Colon (tissue), 2 donors: ENCODE data around the gene ZNF106.

Experiments
- FAIRE-seq: peaks from 2 replicates; lab custom pipeline; 2012; peaks lifted over from hg19 to GRCh38; lab: Jason Lieb, UNC
- donor health status: control.
- donor health status: control.

ZNF106 gene

GRCh38 chr15:42490671-42491538 lies at the start of gene ZNF106:
TSS of gene ZNF106 (minus strand) at chr15:42491141. CDS start at chr15:42472289, 18,852 bp downstream.
- FAIRE-seq, result no peak

DNA sequence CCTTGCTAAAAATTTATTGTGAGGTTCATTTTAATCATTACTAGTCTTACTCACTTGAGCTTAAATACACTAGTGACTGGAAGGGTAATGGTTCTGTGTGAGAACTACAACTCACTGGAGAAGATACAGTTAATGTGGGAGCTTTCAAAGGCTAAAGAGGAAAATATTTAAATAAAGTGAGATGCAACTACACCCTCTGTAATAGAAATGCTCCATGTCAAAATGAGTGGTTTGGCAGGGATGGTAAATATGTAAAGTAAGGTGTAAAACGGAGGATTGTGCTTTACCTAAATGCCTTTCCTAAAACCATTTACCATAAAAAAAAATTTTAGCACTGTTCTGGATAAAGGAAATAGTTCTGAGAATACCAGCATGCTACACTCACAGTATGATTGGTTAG lies 42.3 kb upstream of the ZNF106 start:
- no peak for FAIRE-seq

DNA sequence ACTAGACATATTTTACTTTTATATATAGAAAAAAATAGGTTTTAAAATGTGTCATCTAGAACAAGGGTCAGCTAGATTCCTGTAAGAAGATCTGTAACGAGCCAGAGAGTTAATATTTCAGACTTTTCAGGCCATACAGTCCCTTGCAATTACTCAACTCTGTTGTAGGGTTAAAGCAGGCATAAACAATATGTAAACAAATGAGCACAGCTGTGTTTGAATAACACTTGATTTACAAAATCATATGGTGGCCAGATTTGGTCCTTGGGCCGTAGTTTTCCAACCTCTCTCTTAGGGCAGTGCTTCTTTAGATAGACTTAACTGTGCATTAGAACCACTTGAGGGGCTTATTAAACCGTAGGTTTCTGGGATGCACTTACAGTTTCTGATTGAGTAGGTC lies 38.0 kb upstream of the ZNF106 start:
- no peak for FAIRE-seq

DNA sequence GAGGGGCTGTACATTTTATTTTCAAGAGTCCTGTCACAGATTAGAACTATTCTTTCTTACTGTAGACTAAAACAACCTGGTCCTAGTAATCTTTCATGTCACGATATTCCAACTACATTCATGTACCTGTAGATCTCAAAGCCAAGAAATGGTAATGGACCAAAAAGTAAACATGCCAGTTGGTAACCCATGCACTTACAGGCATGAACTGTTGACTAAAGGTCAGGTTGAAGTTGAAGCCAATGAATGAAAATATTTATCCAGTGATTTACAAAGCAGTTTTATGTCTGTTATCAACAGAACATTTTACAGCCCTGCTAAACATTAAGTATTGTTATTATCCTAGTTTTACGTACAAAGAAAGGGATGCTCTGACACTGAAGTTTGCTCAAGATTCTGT lies 32.4 kb upstream of the ZNF106 start:
- FAIRE-seq, result no peak

- no peak for FAIRE-seq
These were observed 20.1 kb upstream of the ZNF106 start for GRCh38 chr15:42511007-42511391.

DNA sequence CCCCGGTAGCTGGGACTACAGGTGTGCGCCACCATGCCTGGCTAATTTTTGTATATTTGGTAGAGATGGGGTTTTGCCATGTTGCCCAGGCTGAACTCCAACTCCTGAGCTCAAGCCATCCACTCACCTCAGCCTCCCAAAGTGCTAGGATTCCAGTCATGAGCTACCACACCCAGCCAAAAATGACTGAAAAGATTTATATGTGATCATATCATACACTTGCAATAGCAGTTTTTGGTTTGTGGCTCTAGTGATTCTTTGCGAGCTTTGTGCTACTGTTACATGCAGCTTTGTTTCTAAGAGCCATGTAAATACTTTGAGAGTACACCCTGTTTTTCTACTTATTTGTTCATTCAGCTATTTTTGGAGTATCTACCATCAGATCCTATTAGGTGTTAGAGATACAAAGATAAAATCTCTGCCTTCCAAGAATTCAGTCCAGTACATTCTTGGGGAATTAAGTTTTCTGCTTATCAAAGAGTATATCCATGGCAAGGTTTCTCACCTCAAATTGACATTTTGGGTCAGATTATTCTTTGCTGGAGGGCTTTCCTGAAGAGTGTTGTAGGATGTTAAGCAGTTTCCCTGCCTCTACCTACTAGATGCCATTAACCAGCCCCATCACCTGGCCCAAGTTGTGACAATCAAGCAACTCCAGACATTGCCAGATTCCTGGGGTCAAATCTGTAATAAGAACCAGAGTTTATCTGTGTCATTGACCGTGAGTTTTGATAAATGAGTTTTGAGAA lies 19.5 kb upstream of the ZNF106 start:
- FAIRE-seq, result no peak

GRCh38 chr15:42508263-42508690 lies 17.3 kb upstream of the ZNF106 start:
- no peak for FAIRE-seq

GRCh38 chr15:42507514-42507913 lies 16.6 kb upstream of the ZNF106 start:
- no peak for FAIRE-seq

DNA sequence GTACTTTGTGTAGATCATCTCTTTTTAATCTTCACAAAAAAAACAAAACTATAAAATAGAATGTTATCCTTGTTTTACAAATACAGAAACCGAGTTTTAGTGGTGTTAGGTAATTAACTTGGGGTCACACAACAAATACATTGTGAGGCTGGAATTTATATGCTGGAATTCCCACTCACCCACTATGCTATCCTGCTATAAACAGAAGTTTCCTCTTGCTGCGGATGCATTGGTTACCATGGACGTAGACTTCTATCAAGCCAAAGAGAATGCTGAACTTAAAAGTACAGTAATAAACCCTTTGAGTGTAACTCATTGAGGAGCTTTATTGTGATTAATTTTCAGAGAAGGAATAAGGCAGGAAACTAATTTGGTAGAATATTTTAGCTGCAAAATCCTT lies 13.7 kb upstream of the ZNF106 start:
- FAIRE-seq, result no peak

GRCh38 chr15:42503825-42504224 lies 12.9 kb upstream of the ZNF106 start:
- no peak for FAIRE-seq

GRCh38 chr15:42502477-42502876 lies 11.5 kb upstream of the ZNF106 start:
- FAIRE-seq, result no peak

DNA sequence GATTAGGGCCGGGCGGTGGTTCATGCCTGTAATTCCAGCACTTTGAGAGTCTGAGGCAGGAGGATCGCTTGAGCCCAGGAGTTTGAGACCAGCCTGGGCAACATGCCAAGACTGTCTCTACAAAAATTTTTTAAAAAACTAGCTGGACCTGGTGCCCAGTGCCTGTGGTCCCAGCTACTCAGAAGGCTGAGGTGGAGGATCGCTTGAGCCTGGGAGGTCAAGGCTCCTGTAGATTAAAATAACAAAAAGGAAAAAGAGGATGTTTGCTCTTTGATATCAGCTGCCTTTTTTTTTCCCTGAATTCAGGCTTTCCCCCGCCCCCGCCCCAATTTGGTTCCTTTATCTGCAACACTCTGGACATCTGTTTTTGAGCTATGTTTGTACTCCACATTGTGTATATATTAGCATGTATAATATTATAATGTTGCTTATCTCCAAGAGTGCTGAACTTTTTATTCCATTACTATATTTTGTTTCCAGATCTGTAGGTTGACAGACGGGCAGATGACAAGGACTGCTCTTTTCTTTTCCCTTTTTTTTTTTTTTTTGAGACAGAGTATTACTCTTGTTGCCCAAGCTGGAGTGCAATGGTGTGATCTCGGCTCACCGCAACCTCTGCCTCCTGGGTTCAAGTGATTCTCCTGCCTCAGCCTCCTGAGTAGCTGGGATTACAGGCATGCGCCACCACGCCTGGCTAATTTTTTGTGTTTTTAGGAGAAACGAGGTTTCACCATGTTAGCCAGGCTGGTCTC lies 9.1 kb upstream of the ZNF106 start:
- FAIRE-seq, result no peak

GRCh38 chr15:42498212-42499068 lies 7.5 kb upstream of the ZNF106 start:
- FAIRE-seq, result no peak

- no peak for FAIRE-seq
These were observed 4.6 kb upstream of the ZNF106 start, which contains the start of gene SNAP23 for GRCh38 chr15:42495361-42496212. TSS of gene SNAP23 (plus strand) at chr15:42495634. CDS start at chr15:42511847, 16,213 bp downstream.

GRCh38 chr15:42494998-42495360 lies 4.0 kb upstream of the ZNF106 start:
- no peak for FAIRE-seq

DNA sequence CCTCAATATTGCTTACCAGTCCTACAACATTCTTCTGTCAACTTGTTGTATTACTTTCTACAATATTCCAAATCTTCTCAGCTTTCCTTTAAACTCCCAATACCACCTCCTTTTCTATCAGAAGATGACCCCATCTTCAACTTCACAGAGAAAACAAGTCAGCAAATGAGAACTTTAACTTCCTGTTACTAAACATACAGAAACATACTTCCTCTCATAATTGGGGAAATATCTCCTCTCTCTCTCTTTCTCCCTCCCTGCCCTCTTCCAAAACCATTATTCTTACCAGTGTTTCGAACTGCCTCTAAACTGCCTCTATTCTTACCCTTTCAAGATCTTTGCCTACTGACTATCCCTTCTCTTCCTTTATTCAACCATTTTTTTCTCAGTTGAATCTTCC lies 2.7 kb upstream of the ZNF106 start:
- no peak for FAIRE-seq

DNA sequence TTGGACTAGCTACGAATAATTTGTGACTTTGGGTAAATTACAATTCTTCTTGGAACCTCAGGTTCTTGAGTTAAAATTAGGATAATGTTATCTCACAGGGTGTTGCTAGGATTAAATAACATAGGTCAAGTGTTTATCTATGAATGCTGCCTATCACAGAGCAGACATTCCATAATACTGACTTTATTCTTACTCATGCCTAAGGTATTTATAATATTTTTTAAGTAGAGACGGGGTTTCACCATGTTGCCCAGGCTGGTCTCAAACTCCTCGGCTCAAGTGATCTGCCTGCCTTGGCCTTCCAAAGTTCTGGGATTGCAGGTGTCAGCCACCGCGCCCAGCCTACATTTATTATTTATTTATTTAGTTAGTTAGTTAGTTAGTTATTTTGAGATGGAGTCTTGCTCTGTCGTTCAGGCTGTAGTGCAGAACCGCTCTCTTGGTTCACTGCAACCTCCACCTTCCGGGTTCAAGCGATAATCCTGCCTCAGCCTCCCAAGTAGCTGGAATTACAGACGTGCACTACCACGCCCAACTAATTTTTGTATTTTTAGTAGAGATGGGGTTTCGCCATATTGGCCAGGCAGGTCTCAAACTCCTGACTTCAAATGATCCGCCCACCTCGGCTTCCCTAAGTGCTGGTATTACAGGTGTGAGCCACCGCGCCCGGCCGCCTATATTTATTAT lies 741 bp upstream of the ZNF106 start:
- no peak for FAIRE-seq

DNA sequence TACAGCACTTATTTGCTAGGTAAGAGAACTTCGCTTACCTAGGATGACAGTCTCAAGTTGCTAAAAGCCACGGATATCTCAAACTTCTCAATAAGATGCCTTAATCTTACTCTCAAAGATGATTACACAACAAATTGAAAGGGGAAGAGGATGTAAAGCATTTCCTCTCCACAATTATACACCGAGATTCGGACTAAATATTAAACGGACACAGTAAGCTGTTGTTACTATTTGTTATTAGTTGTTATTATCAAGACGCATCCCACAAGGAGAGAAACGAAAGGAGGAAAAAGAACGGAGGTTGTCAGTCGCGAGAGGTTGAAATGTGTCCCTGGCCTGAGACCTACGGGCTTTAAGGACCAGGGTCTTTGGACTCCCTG lies 660 bp downstream of the ZNF106 start:
- FAIRE-seq, result no peak

DNA sequence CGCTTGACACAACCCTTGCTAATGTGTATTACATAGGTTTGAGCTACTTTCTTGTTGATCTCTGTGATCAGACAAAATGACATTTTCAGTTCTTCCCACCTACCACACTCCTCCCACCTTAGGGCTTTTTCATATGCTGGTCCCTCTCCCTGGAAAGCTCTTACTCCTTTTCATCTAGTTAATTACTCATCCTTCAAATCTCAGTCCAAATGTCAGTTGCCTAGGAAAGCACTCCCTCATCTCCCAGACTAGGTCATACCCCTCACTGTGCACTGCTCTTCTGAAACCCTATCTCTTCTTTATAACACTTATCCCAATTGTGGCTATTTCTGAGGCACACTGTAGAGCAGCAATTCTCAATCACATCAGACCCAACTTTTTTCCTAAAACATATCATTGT lies 7.3 kb downstream of the ZNF106 start:
- FAIRE-seq, result no peak

DNA sequence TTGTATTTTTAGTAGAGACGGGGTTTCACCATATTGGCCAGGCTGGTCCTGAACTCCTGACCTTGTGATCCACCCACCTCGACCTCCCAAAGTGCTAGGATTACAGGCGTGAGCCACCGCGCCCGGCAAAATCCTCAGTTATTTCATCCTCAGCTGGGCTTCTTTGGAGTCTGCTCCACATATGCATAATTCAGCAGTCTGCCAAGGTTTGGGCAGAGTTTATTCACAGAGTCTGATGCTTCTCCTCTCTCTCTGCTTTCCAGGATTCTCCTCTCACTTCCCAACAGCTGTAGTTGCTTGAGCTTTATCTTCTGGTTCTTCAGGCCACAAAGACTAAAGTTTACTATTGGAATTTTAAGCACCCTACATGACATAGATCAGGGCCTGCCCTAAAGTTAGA lies 8.2 kb downstream of the ZNF106 start:
- FAIRE-seq, result no peak
